Sigmoid colon (tissue), 4 donors: ENCODE results near the gene DDX27.

ENCODE experiments used
- CTCF ChIP-seq, 4 experiments: fragments of 450-650 bp in 3 of 4; fragments of 200-600 bp in 1 of 4; IDR thresholded peaks; one replicate each; pipeline ENCODE4 v1.5.1; 2016 to 2019; ENCODE audit warnings: antibody characterized with exemption in 4 of 4, mild to moderate bottlenecking in 3 of 4, moderate library complexity in 2 of 4
- EP300 ChIP-seq, 4 donors: sonication (generic); formaldehyde crosslinking; IDR thresholded peaks; one replicate each; pipeline ENCODE4 v1.6.1; 2017; ENCODE audit warnings: antibody characterized with exemption in 4 of 4
- POLR2A ChIP-seq, 2 donors: fragments of 450-650 bp; IDR thresholded peaks; one replicate each; pipeline ENCODE4 v1.6.1; 2016; ENCODE audit warnings: antibody characterized with exemption in 2 of 2, mild to moderate bottlenecking in 2 of 2, moderate library complexity in 2 of 2
- POLR2AphosphoS5 ChIP-seq, 4 donors: sonication (generic); formaldehyde crosslinking; IDR thresholded peaks; one replicate each; pipeline ENCODE4 v1.6.1; 2017; ENCODE audit warnings: antibody characterized with exemption in 4 of 4

GRCh38 chr20:49259799-49260198 lies 40.6 kb downstream of the DDX27 start:
- TF ChIP-seq CTCF (IDR thresholded peaks at IDR 0.05) (no peak), POLR2A (IDR thresholded peaks at IDR 0.05) (no peak), EP300 (IDR thresholded peaks at IDR 0.05) (no peak), POLR2AphosphoS5 (IDR thresholded peaks at IDR 0.05) (no peak)
